SU-DHL-6 (cell line): ENCODE measurements around the gene FRMD8.
A peak's percentile ranks its signal among the peaks of the same experiment; 100 is the strongest.

Experiments
- H2AFZ ChIP-seq: fragments of 200-600 bp; sonication (generic); 2 replicates; pipeline ENCODE4 v1.6.1; 2014; ENCODE audit warnings: low read depth, mild to moderate bottlenecking, moderate library complexity, mixed read lengths, antibody characterized with exemption, low read length; ENCODE audit not compliant: severe bottlenecking
- H3F3A ChIP-seq: fragments of 200-600 bp; shearing (Covaris generic); 2 replicates; pipeline ENCODE4 v1.6.0; 2016; ENCODE audit warnings: antibody characterized with exemption, mild to moderate bottlenecking; ENCODE audit not compliant: insufficient read depth
- H3K27ac ChIP-seq: fragments of 200-600 bp; sonication (generic); 2 replicates; pipeline ENCODE4 v1.5.1; 2016; ENCODE audit warnings: low read depth, mild to moderate bottlenecking, low read length, moderate library complexity, mixed read lengths
- H3K27me3 ChIP-seq: fragments of 200-600 bp; sonication (generic), shearing (Covaris generic); 2 replicates; pipeline ENCODE4 v1.6.0; 2014; ENCODE audit warnings: mild to moderate bottlenecking, low read length
- H3K36me3 ChIP-seq: fragments of 200-600 bp; sonication (generic); 2 replicates; pipeline ENCODE4 v1.6.1; 2014; ENCODE audit warnings: mild to moderate bottlenecking, low read length, mixed read lengths
- H3K4me2 ChIP-seq: fragments of 300-600, 200-600 bp; shearing (Covaris generic), sonication (generic); 2 replicates; pipeline ENCODE4 v1.6.0; 2014; ENCODE audit warnings: low read length, low read depth, mild to moderate bottlenecking; ENCODE audit not compliant: poor library complexity, severe bottlenecking
- H3K4me3 ChIP-seq: fragments of 200-600 bp; sonication (generic); 2 replicates; pipeline ENCODE4 v1.5.1; 2014; ENCODE audit warnings: antibody characterized with exemption, low read length, mild to moderate bottlenecking, mixed read lengths; ENCODE audit not compliant: insufficient read depth, poor library complexity, severe bottlenecking
- H3K79me2 ChIP-seq: fragments of 200-600 bp; sonication (generic); 2 replicates; pipeline ENCODE4 v1.6.1; 2014; ENCODE audit warnings: mild to moderate bottlenecking, low read length, moderate library complexity; ENCODE audit not compliant: insufficient read depth
- H3K9ac ChIP-seq: fragments of 200-600 bp; sonication (generic); 2 replicates; pipeline ENCODE4 v1.7.0; 2014; ENCODE audit warnings: mild to moderate bottlenecking, low read length
- H3K9me2 ChIP-seq: fragments of 200-600 bp; sonication (generic); replicated peaks from 2 replicates; pipeline ENCODE4 v1.6.1; 2014; ENCODE audit warnings: low read length; ENCODE audit not compliant: insufficient read depth
- H3K9me3 ChIP-seq: fragments of 200-600 bp; sonication (generic); 2 replicates; pipeline ENCODE4 v1.6.1; 2014; ENCODE audit warnings: low read length, mixed read lengths; ENCODE audit not compliant: insufficient read depth
- H4K20me1 ChIP-seq: fragments of 200-600 bp; sonication (generic); 2 replicates; pipeline ENCODE4 v1.6.1; 2014; ENCODE audit warnings: low read depth, mild to moderate bottlenecking, antibody characterized with exemption, low read length, moderate library complexity, mixed read lengths
- CTCF ChIP-seq: fragments of 200-600 bp; sonication (generic); IDR thresholded peaks from one replicate; pipeline ENCODE4 v1.5.1; 2017; ENCODE audit warnings: antibody characterized with exemption, mild to moderate bottlenecking, low read length, moderate library complexity; ENCODE audit not compliant: insufficient read depth, poor library complexity, severe bottlenecking
- EZH2phosphoT487 ChIP-seq: fragments of 200-600 bp; sonication (generic), shearing (Covaris generic); conservative IDR thresholded peaks from 2 replicates; pipeline ENCODE4 v1.6.1; 2018; ENCODE audit warnings: mild to moderate bottlenecking, antibody characterized with exemption, low read length, moderate library complexity, mixed read lengths

Gene FRMD8

GRCh38 chr11:65419460-65419771 is 33.0 kb downstream of the FRMD8 start:
- Histone ChIP-seq H3K9me2 (no peaks in the 10 kb centered on the region), H3K4me2 (peak overlapping the region; percentile 98)

GRCh38 chr11:65419772-65420481 is 33.5 kb downstream of the FRMD8 start:
- H3K9ac ChIP-seq: peak overlapping the region; percentile 99
- peak overlapping the region; percentile 47 for H3K4me3 ChIP-seq
- no peaks in the 10 kb centered on the region for H4K20me1 ChIP-seq
- H3K27me3 ChIP-seq: no peaks in the 10 kb centered on the region
- no peaks in the 10 kb centered on the region for H3K36me3 ChIP-seq
- TF ChIP-seq EZH2phosphoT487: no peak
- no peak for TF ChIP-seq CTCF
- H3K27ac ChIP-seq: peak overlapping the region; percentile 98
- H3K4me2 ChIP-seq: peak overlapping the region; percentile 98
- no peaks in the 10 kb centered on the region for H3K9me3 ChIP-seq
- peaks cover 75% of the 10 kb centered on the region for H3F3A ChIP-seq
- no peak overlapping the region for H2AFZ ChIP-seq
- H3K79me2 ChIP-seq: peaks cover 33% of the 10 kb centered on the region
- H3K9me2 ChIP-seq: no peaks in the 10 kb centered on the region

More at GRCh38 chr11:65419460-65419771, 33.0 kb downstream of the FRMD8 start:
- no peaks in the 10 kb centered on the region for H3K27me3 ChIP-seq
- H3K4me3 ChIP-seq: peak overlapping the region; percentile 47
- H3K9ac ChIP-seq: peak overlapping the region; percentile 99
- peaks cover 70% of the 10 kb centered on the region for H3F3A ChIP-seq
- H4K20me1 ChIP-seq: no peaks in the 10 kb centered on the region
- H3K27ac ChIP-seq: peak overlapping the region; percentile 98
- H3K9me3 ChIP-seq: no peaks in the 10 kb centered on the region
- no peak overlapping the region for H2AFZ ChIP-seq
- H3K79me2 ChIP-seq: peaks cover 28% of the 10 kb centered on the region
- TF ChIP-seq EZH2phosphoT487: no peak
- no peaks in the 10 kb centered on the region for H3K36me3 ChIP-seq

GRCh38 chr11:65420506-65420905 is 34.1 kb downstream of the FRMD8 start:
- Histone ChIP-seq H3K9me3 (no peaks in the 10 kb centered on the region), H3K27ac (peak overlapping the region; percentile 98), H3K9me2 (no peaks in the 10 kb centered on the region), H3K36me3 (peaks cover 2% of the 10 kb centered on the region; the same call in 1 of the 2 replicates), H3K27me3 (no peaks in the 10 kb centered on the region), H4K20me1 (no peaks in the 10 kb centered on the region), H2AFZ (no peak overlapping the region), H3K9ac (peak overlapping the region; percentile 99), H3K4me2 (peak overlapping the region; percentile 98), H3F3A (peaks cover 80% of the 10 kb centered on the region), H3K79me2 (peaks cover 39% of the 10 kb centered on the region), H3K4me3 (peak overlapping the region; percentile 10)
- TF ChIP-seq CTCF (no peak), EZH2phosphoT487 (no peak)
